GM19099 (cell line): ENCODE results near the gene S100A8.

Experiments used
- POLR2A ChIP-seq: IDR thresholded peaks from 3 replicates; pipeline ENCODE4 v1.6.1; 2011; ENCODE audit warnings: low read depth; ENCODE audit not compliant: insufficient read length; ENCODE audit errors: extremely low read depth

The S100A8 gene

DNA sequence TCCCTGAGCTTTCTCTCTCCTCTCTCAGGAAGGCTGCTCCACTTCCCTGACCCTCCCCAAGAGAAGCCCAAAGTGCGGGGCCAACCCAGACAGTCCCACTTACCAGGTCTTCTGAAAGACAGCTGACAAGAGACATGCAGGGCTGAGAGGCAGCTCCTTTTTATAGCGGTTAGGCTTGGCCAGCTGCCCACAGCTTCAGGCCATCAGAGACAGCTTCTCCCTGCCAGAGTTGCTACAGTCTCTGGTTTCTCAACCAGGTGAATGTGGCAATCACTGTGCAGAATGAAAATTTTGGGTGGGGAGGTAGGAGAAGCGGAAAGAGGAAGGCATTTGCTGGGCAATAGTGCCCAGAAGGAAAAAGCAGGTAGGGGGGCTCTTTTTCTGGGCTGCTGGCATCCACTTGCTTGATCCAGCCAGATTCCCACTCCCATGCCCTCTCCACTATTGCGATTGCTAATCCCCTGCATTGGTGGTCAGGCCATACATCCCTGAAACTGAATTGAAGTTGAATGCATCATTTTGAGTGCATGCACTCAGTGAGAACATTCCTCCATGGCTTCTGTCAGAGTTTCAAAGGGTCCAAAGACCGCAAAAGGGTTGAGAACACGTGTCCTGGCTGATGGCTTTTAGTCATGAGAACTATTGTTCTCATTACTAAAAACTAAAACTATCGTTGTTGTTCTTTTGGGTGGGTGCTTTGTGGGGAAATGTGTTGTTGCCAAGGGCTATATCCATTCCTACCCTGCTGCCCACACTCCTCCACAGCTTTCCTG is at the start of gene S100A8:
S100A8 (minus strand) TSS at position 136 of the 773 bp plus-strand sequence. CDS start 538 bp downstream, outside the sequence.
- no peak for TF ChIP-seq POLR2A

GRCh38 chr1:153439273-153439672 is 48.4 kb upstream of the S100A8 start:
- TF ChIP-seq POLR2A, result no peak

GRCh38 chr1:153438599-153438998 is 47.7 kb upstream of the S100A8 start:
- TF ChIP-seq POLR2A, result no peak

GRCh38 chr1:153437236-153437635 is 46.4 kb upstream of the S100A8 start:
- no peak for TF ChIP-seq POLR2A

- TF ChIP-seq POLR2A, result no peak
Observed at GRCh38 chr1:153434746-153435455, 44.0 kb upstream of the S100A8 start.

DNA sequence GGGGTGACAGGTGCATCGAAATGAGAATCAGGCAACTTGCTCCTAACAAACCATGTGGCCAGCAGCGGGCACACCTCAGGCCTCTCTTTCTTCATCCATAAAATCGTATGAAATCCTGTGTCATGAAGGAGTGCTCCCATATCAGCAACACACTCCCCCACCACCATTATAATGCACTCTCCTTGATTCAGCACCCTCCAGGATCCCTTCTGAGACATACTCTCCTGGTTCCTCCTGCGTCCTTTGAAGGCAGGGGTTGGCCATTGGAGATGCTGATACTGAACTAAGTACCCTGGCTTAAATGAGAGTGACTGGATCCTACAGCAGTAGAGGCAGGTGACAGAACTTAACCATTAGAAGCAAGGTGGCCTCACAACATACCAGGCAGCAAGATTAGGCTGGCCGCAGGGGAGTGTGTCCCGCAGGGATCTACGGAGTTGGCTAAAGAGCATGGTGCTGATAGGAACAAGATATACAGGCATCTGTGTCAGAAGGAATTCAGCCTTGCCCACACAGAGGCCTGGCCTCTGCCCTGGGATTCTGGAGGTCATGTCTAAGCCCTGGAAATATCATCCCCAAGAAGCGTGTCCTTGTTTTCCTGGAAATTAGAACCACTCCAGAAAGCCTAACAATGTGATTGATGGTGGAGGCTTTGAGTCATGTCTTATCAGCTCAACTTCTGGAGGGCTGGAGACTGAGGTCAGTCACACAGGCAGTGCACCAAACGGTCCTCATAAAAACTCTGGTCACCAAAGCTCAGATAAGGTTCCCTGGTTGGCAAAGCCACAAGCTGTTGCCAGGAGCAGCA is 42.2 kb upstream of the S100A8 start:
- TF ChIP-seq POLR2A, result no peak

GRCh38 chr1:153431928-153432327 is 41.1 kb upstream of the S100A8 start:
- no peak for TF ChIP-seq POLR2A

- TF ChIP-seq POLR2A, result no peak
Observed at GRCh38 chr1:153431427-153431826, 40.6 kb upstream of the S100A8 start.

DNA sequence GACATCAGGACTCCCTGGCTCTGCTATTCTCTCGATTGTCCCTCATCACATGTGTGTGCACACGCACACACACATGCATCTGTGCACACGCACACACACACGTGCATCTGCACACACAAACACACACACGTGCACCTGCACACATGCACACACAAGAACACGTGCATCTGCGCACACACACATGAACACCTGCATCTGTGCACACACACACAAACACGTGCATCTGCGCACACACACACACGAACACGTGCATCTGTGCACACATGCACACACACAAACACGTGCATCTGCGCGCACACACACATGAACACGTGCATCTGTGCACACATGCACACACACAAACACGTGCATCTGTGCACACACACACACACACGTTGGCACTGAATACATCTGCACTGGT is 40.1 kb upstream of the S100A8 start:
- TF ChIP-seq POLR2A, result no peak

- no peak for TF ChIP-seq POLR2A
Observed at GRCh38 chr1:153430561-153430960, 39.7 kb upstream of the S100A8 start.

GRCh38 chr1:153430166-153430553 is 39.3 kb upstream of the S100A8 start:
- TF ChIP-seq POLR2A, result no peak

DNA sequence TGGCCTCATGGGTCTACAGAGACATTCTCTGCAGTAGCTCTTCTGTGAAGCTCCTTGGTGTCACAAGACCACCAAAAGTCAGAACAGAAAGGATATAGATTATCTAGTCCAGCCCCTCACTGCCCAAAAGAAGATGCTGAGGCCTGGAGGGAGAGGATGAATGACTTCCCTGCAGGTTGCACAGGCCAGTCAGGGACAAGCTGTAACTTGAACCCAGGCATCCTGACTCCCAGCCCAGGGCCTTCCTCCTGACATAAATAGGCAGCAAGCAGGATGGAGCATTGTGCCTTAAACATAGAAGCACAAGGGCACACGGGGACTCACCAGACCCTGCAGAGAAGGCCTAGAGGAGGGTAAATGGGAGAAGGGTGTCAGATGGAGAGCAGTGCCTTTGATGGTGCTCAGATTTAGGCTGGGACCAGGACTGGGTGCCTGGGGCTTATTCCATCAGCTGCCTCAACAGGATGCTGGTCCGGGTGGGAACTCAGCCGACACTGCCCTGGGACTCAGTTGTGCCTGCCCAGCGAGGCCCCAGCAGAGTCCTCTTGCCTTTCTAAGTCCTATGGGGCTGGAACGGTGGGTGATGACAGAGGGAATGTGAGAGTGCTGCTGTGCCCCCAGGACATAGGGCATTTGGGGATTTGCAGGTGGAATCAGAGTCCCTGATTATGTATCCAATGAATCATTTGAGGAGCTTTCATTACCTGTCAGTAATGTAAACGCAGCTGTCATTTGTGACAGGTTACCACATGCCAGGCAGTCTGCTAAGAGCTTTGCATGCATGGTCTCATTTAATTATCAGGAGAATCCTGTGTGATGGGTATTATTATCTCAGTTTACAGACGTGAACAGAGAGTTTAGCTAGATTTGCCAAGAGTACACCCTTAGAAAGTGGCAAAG is 38.6 kb upstream of the S100A8 start:
- no peak for TF ChIP-seq POLR2A

DNA sequence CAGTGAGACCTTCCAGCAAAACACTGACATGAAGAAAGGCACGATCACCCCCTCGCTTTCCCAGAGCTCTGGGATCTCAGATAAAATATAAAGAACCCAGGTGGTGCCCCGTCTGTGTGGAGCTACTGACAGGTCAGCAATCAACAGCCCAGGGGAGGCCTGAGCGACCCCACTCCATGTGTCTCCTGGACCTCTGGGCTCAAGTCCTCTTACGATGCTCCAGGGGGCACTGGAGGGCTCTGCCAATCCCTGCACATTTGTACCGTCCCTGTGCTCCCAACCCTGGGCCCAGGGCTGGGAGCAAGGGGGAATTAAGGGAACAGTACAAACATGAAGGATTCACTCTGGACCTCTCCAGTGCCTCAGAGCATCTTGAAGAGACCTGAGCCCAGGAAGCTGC is 37.9 kb upstream of the S100A8 start:
- no peak for TF ChIP-seq POLR2A

DNA sequence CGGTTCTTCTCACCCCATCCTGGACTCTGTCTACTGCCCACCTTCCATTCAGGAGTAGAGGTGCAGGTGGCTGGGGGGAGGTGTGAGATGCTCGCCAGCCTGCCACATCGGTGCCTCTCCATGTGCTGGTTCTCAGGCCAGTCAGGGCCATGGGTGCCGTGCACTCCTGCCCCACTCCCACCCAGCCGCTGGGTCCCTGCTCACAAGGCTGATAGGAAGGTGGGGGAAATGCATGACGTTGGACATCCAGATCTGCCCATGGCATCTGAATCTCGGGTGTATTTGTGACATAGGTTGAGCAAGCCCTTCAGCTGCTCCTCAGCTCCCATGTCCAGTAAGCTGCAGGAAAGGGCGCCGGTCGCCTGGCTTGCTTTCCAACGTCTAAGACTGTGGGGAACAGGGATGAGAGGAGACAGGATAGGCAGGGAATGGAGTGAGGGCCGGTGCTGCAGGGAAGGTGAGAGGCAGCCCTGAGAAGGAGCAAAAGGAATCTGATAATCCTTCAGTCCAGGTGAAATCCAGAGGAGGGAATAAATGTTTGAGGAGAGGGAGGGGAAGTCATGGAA is 37.3 kb upstream of the S100A8 start:
- no peak for TF ChIP-seq POLR2A
